Activated naive CD8-positive, alpha-beta T cell (primary cell): ENCODE results near the gene ASCC3.
"Not testable (repeated sequence)": the region's sequence is repeated elsewhere in the genome, so short reads cannot be mapped to it uniquely, and the experiment has no call there.

Source experiments
- H3K27ac Mint-ChIP-seq: one replicate; pipeline ENCODE4 v1.8.0; 2021; ENCODE audit warnings: mixed read lengths
- H3K27me3 Mint-ChIP-seq: one replicate; pipeline ENCODE4 v1.8.0; 2021; ENCODE audit warnings: mixed read lengths
- H3K36me3 Mint-ChIP-seq: one replicate; pipeline ENCODE4 v1.8.0; 2021; ENCODE audit warnings: mixed read lengths
- H3K4me1 Mint-ChIP-seq: one replicate; pipeline ENCODE4 v1.8.0; 2021; ENCODE audit warnings: low read depth, mixed read lengths
- H3K4me3 Mint-ChIP-seq: one replicate; pipeline ENCODE4 v1.8.0; 2021; ENCODE audit warnings: mild to moderate bottlenecking, mixed read lengths
- H3K9me3 Mint-ChIP-seq: one replicate; pipeline ENCODE4 v1.8.0; 2021; ENCODE audit warnings: low read depth, mixed read lengths

The ASCC3 gene

DNA sequence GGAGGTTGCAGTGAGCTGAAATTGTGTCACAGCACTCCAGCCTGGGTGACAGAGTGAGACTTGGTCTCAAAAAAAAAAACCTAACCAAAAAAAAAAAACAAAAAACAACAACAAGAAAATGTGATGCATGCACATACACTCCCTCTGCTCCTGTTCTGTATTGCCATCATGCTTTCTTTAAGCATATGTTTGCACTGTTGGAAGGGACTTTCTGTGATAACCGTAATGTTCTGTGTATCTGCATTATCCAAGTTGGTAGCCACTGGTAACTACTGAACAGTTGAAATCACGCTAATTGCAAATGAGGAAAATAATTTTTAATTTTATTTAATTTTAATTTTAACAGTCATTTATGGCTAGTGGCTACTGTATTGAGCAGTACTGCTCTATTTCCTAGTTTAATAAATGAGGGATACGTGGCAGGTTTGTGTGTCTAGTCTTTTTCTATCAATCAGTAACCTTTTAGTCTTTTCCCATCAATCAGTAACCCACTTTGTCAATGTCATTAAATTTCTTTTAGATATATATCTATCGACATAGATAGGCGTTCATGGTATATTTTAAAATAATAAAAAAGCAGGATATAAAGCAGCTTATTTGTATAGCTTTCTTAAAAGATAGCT is 135.6 kb downstream of the ASCC3 start:
- Mint-ChIP-seq H3K27ac (no peak overlapping the region), H3K4me1 (peaks cover 3% of the 10 kb centered on the region), H3K27me3 (no peaks in the 10 kb centered on the region), H3K4me3 (no peak overlapping the region), H3K36me3 (peaks cover 37% of the 10 kb centered on the region), H3K9me3 (peaks cover 2% of the 10 kb centered on the region)

DNA sequence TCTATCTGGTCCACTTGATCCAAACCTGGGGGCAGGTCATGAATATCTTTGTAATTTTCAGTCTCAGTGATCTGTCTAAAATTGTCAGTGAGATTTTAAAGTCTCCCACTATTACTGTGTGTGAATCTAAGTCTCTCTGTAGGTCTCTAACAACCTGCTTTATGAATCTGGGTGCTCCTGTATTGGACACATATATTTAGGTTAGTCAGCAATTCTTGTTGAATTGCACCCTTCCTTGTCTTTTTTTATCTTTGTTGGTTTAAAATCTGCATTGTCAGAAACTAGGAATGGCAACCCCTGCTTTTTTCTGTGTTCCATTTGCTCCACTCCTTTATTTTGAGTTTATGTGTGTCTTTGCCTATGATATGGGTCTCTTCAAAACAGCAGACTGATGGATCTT is 140.7 kb downstream of the ASCC3 start:
- Mint-ChIP-seq H3K27ac (no peak overlapping the region), H3K9me3 (peaks cover 9% of the 10 kb centered on the region), H3K4me3 (no peak overlapping the region), H3K4me1 (peaks cover 6% of the 10 kb centered on the region), H3K36me3 (peaks cover 25% of the 10 kb centered on the region), H3K27me3 (no peaks in the 10 kb centered on the region)

DNA sequence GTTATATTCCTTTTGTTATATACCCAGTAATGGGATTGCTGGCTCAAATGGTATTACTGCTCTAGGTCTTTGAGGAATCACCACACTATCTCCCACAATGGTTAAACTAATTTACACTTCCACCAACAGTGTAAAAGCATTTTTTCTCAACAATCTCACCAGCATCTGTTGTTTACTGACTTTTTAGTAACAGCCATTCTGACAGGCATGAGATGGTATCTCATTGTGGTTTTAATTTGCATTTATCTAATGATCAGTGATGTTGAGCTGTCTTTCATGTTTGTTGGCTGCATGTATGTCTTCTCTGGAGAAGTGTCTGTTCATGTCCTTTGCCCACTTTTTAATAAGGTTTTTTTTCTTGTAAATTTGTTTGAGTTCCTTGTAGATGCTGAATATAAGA is 143.4 kb downstream of the ASCC3 start:
- not testable (repeated sequence) for H3K27ac Mint-ChIP-seq, H3K4me3 Mint-ChIP-seq, H3K9me3 Mint-ChIP-seq, H3K4me1 Mint-ChIP-seq, H3K27me3 Mint-ChIP-seq
- peaks cover 21% of the 10 kb centered on the region for H3K36me3 Mint-ChIP-seq

DNA sequence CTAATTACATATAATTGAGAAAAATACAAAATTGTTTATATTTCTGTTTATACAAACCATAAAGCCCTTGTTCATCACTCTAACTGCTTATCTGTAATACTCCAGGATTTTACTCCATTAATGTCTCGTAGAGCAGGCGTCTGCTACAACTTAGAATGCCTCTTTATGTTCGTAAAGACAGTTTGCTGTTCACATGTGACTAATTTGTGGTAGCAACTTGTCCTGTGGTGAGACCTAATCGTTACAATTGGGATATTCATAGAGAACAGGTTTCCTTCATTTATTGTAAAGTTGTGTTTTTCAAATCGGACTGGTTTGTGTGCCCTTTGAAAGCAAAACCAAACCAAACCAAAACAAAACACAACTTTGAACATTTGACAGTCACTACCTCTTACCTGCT is 149.7 kb downstream of the ASCC3 start:
- H3K27ac Mint-ChIP-seq, result no peak overlapping the region
- no peaks in the 10 kb centered on the region for H3K9me3 Mint-ChIP-seq
- peaks cover 2% of the 10 kb centered on the region for H3K4me1 Mint-ChIP-seq
- no peak overlapping the region for H3K4me3 Mint-ChIP-seq
- peaks cover 4% of the 10 kb centered on the region for H3K36me3 Mint-ChIP-seq
- H3K27me3 Mint-ChIP-seq, result no peaks in the 10 kb centered on the region

DNA sequence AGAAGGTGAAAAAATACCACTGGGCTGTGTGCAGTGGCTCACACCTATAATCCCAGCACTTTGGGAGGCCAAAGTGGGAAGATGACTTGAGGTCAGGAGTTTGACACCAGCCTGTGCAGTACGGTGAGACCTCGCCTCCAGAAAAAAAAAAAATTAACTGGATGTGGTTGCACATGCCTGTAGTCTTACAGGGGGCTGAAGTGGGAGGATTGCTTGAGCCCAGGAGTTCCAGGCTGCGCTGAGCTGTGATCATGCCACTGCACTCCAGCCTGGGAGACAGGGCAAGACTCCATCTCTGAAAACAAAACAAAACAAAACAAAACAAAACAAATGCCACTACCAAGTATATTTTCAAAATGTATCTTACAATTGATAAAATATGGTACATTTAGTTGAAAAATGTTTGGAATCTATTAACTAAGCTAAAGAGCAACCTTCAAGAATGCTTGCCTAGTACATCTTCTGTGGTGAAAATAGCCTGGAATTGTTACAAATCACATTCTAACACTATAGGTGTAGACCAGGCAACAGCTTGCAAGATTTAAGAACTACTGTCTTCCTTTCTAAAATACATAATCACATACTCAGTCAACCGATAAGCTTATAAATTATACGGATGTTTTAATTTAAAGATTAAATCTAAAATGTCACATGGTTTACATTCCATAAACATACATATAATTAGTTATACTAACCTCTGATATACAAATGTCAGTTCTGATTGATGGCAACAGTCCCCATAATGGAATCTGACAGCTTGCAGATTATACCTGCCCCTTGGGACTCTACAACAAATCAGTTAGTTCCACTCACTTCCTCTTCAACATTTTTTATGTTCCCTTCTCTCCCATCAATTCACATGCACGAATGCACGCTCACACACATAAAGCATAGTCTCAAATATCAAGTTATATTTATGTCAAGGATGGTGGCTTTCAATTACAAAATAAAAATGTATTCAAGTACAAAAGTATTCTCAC is 150.8 kb downstream of the ASCC3 start:
- H3K4me1 Mint-ChIP-seq, result peaks cover 2% of the 10 kb centered on the region
- H3K27me3 Mint-ChIP-seq, result no peaks in the 10 kb centered on the region
- no peaks in the 10 kb centered on the region for H3K9me3 Mint-ChIP-seq
- no peak overlapping the region for H3K4me3 Mint-ChIP-seq
- no peak overlapping the region for H3K27ac Mint-ChIP-seq
- peaks cover 6% of the 10 kb centered on the region for H3K36me3 Mint-ChIP-seq

DNA sequence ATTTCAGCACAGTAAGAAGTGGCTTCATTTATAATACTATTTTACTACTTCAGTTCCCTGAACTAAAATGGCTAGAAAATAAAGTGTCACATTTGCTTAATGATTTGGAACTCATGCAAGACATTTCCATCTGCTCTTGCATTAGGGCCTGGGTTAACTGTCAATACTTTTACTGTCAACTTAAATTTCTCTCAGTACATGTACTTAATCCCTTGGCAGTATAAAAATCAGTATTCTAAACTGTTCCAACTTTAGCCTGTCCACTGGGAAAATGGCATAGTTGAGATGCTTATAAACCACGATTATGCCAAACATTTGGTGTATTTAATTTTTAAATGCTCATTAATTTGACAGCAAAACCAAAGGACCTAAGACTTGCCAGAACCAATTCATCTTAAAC is 154.5 kb downstream of the ASCC3 start:
- peaks cover 19% of the 10 kb centered on the region for H3K36me3 Mint-ChIP-seq
- no peaks in the 10 kb centered on the region for H3K9me3 Mint-ChIP-seq
- H3K27me3 Mint-ChIP-seq, result no peaks in the 10 kb centered on the region
- H3K27ac Mint-ChIP-seq, result no peak overlapping the region
- H3K4me1 Mint-ChIP-seq, result peaks cover 6% of the 10 kb centered on the region
- H3K4me3 Mint-ChIP-seq, result no peak overlapping the region

DNA sequence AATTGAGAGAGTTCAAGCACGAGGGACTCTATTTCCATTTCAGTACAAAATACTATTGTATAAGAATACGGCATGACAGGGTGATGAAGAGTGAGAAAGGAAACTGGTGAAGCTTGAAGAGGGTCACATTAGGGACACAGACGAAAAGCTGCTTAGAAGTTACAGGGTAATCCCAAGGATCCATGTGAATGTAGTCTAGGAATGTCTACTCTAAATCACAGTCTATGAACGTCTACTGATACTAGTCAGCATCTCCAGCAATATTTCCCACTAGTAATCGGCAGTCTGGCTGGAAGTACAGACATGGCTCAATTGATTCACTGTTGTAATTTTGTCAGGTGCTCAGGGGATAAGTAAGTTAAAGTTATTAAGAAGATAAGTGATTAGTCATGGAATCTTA is 156.4 kb downstream of the ASCC3 start:
- peaks cover 18% of the 10 kb centered on the region for H3K4me1 Mint-ChIP-seq
- no peak overlapping the region for H3K27ac Mint-ChIP-seq
- no peaks in the 10 kb centered on the region for H3K27me3 Mint-ChIP-seq
- H3K4me3 Mint-ChIP-seq, result no peak overlapping the region
- H3K36me3 Mint-ChIP-seq, result peaks cover 20% of the 10 kb centered on the region
- no peaks in the 10 kb centered on the region for H3K9me3 Mint-ChIP-seq

DNA sequence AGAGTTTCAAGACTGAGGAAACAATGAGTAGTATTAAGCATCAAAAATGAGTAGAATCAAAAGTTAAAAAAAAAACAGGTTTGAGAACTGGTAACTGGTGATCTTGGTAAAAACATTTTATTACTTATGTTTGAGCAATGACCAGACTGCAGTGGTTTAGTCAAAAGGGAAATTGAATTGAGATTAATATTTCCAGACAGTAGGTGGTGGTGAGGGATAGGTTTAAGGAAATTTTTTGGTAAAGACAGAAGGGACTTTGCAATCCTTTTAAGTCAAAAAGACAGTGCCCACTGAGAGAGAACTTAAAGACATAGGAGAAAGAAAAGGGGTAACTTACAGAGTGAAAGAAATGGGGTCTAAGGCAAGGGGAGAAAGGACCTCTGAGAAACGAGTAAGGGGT is 156.9 kb downstream of the ASCC3 start:
- Mint-ChIP-seq H3K4me3 (no peak overlapping the region), H3K36me3 (peaks cover 20% of the 10 kb centered on the region), H3K9me3 (no peaks in the 10 kb centered on the region), H3K27ac (peak overlapping the region; percentile 14), H3K27me3 (no peaks in the 10 kb centered on the region), H3K4me1 (peaks cover 18% of the 10 kb centered on the region)

DNA sequence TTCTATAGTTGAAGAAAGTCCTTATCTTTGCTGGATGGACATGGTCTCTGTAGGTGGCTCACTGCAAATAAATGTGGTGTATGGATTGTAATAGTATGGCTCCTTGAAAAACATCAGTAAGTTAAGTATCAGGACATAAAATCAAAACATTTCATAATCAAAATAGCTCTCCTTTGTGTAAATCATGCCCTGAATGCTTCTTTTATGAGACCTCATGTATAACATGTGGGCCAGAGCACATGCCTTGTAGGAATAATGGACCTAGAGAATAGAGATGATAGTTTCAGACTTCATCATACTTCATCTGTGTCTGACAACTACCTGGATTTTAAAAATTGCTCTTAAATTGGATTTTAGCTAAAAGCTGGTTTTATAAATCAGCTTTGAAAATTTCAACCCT is 159.9 kb downstream of the ASCC3 start:
- Mint-ChIP-seq H3K4me3 (no peak overlapping the region), H3K9me3 (no peaks in the 10 kb centered on the region), H3K36me3 (peaks cover 25% of the 10 kb centered on the region), H3K4me1 (peaks cover 18% of the 10 kb centered on the region), H3K27me3 (no peaks in the 10 kb centered on the region), H3K27ac (no peak overlapping the region)

DNA sequence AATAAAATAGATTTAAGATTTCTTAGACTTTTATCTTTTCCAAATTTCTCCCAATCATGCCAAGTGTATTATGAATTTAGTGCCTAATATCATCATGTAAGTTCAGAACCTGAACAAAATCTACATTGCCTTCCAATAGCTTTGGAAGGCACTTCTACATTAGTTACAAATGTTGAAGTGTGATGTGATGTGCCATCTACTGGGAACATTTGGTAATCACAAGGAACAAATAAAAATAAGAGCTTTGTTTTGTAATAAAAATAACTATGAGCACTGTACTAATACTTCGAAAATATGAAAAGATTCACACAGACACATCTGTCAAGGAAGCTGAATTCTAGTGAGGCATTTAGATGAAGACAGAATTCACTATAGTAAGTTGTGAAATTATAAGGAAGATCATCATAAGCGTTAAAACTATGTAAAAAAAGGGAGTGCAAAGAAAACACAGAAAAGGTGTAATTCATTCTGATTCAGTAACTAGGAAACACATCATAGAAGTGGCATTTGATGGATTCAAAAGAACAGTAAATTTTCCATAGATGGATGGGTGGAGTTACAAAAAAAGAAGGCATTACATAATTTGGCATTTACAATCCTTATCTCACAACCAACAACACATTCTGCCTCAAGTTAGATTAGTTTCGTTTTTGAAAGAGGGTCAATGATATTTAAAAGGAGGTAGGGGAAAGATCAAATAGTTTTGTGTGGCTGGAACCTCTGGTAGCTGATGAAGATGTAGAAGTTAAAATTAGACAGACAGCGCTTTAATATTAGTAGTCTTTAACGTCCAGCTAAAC is 161.0 kb downstream of the ASCC3 start:
- Mint-ChIP-seq H3K4me1 (peaks cover 18% of the 10 kb centered on the region), H3K36me3 (peaks cover 25% of the 10 kb centered on the region), H3K9me3 (no peaks in the 10 kb centered on the region), H3K4me3 (no peak overlapping the region), H3K27me3 (no peaks in the 10 kb centered on the region), H3K27ac (no peak overlapping the region)

DNA sequence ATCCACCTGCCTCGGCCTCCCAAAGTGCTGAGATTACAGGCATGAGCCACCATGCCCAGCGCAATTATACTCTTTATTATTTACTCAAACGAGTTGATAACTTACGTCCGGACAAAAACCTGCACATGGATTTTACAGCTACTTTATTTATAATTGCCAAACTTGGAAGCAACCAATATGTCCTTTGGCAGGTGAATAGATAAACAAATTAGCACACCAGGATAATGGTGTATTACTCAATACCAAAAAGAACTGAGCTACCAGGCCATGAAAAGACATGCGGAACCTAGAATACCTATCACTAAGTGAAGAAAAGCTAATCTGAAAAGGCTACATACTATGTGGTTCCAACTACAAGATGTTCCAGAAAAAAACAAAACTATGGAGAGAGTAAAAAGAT is 168.1 kb downstream of the ASCC3 start:
- Mint-ChIP-seq H3K27me3 (no peaks in the 10 kb centered on the region), H3K4me1 (no peaks in the 10 kb centered on the region), H3K36me3 (peaks cover 29% of the 10 kb centered on the region), H3K27ac (no peak overlapping the region), H3K4me3 (no peak overlapping the region), H3K9me3 (no peaks in the 10 kb centered on the region)

DNA sequence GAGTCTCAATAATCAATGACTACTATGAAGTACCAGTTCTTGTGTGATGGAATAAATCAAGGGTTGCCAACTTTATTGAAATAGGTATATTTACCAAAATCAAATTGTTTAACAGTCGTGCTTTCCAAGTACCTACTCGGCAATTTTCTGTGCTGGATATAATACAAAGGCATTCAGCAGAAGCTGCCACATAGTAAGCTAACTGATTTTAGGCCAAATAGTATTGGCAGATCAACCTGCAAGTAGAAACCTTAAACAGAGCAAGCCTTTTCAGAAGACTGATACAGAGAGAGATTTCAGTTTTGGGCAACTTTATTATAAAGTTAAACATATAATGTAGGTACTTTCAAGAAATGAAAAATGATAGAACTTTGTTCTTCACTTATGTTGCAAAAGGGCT is 174.6 kb downstream of the ASCC3 start:
- no peaks in the 10 kb centered on the region for H3K27me3 Mint-ChIP-seq
- peaks cover 26% of the 10 kb centered on the region for H3K36me3 Mint-ChIP-seq
- H3K4me1 Mint-ChIP-seq, result peaks cover 8% of the 10 kb centered on the region
- H3K9me3 Mint-ChIP-seq, result peaks cover 6% of the 10 kb centered on the region
- H3K4me3 Mint-ChIP-seq, result no peak overlapping the region
- H3K27ac Mint-ChIP-seq, result no peak overlapping the region

DNA sequence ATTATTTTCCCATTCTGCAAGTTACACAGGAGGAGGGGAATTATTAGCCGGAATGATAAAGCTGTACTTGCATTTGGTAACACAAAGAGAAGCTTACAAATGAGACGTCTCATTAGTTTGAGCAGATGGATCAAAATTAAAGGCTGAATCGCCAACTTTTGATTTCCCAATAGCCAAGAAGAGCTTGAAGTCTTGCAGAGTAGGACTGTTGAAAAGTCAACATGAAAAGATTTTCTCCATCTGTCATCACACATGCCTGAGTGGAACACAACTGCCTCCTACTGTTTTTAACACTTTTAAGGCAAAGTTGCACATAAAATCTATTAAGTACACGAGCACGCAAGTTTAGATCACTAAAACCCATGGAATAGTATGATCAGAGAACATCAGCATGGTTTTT is 176.2 kb downstream of the ASCC3 start:
- H3K27me3 Mint-ChIP-seq, result no peaks in the 10 kb centered on the region
- peaks cover 28% of the 10 kb centered on the region for H3K36me3 Mint-ChIP-seq
- H3K4me1 Mint-ChIP-seq, result peaks cover 10% of the 10 kb centered on the region
- H3K9me3 Mint-ChIP-seq, result peaks cover 6% of the 10 kb centered on the region
- H3K27ac Mint-ChIP-seq, result no peak overlapping the region
- H3K4me3 Mint-ChIP-seq, result no peak overlapping the region

DNA sequence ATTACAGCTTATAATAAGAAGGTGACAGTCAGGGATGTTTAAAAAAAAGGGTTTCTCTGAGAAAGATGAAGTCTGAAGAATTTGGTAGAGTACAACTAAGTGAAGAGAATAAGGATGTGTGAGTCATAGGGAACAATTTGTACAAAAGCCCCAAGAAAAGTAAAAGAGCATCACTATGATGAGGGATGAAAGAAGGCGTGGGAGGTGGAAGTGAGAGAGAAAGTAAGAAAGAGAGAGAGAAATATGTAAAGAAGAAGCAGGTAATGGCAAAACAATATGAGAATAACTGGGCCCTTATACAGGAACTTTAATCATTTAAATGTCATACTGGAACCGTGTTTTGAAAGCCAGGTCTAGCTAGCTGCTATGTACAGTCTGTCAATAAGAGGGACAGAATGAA is 179.4 kb downstream of the ASCC3 start:
- peaks cover 10% of the 10 kb centered on the region for H3K4me1 Mint-ChIP-seq
- H3K4me3 Mint-ChIP-seq, result no peak overlapping the region
- H3K27me3 Mint-ChIP-seq, result no peaks in the 10 kb centered on the region
- peaks cover 12% of the 10 kb centered on the region for H3K9me3 Mint-ChIP-seq
- peaks cover 33% of the 10 kb centered on the region for H3K36me3 Mint-ChIP-seq
- no peak overlapping the region for H3K27ac Mint-ChIP-seq

DNA sequence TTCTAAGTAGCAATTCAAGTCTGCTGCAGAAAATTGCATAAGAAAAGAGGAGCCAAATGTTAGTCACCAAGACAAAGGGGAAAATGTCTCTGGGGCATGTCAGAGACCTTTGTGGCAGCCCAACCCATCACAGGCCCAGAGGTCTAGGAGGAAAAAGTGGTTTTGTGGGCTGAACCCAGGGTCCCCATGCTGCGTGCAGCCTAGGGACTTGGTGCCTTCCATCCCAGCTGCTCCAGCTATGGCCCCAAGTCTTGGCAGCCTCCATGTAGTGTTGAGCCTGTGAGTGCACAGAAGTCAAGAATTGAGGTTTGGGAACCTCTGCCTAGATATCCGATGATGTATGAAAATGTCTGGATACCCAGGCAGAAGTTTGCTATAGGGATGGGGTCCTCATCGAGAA is 181.1 kb downstream of the ASCC3 start:
- Mint-ChIP-seq H3K4me1 (peaks cover 10% of the 10 kb centered on the region), H3K27ac (no peak overlapping the region), H3K4me3 (no peak overlapping the region), H3K9me3 (peaks cover 12% of the 10 kb centered on the region), H3K36me3 (peaks cover 31% of the 10 kb centered on the region), H3K27me3 (no peaks in the 10 kb centered on the region)
